ENCODE results near the gene PXMP2.

PXMP2 gene

DNA sequence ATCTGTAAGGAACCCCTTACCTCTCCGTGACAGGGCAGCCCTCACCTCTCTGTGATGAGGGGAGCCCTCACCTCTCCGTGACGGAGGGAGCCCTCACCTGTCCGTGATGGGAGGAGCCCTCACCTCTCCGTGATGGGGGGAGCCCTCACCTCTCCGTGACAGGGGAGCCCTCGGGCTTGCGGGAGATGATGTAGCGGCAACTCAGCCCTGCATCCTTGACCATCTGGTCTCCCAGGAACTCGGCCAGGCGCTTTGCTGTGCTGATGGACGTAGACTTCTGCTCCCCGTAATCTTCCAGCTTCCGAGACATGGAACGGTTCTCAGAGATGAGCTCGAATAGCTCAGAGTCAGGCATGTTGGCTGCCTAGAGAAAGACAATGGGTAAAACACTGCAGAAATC is 28.2 kb upstream of the PXMP2 start:
- CTCF ChIA-PET: interaction anchor here (7.4 kb wide), 1 partner anchor 21 kb away, joined by 36 read pairs; no protein-coding TSS in a partner anchor
- TF ChIP-seq, protein P1, sequence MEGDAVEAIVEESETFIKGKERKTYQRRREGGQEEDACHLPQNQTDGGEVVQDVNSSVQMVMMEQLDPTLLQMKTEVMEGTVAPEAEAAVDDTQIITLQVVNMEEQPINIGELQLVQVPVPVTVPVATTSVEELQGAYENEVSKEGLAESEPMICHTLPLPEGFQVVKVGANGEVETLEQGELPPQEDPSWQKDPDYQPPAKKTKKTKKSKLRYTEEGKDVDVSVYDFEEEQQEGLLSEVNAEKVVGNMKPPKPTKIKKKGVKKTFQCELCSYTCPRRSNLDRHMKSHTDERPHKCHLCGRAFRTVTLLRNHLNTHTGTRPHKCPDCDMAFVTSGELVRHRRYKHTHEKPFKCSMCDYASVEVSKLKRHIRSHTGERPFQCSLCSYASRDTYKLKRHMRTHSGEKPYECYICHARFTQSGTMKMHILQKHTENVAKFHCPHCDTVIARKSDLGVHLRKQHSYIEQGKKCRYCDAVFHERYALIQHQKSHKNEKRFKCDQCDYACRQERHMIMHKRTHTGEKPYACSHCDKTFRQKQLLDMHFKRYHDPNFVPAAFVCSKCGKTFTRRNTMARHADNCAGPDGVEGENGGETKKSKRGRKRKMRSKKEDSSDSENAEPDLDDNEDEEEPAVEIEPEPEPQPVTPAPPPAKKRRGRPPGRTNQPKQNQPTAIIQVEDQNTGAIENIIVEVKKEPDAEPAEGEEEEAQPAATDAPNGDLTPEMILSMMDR (IDR thresholded peaks at IDR 0.05; ENCODE audit: insufficient read depth, low read length, missing control alignments): no peak
- POLR2A ChIA-PET: no interaction called here
- no peak for DNase-seq (ENCODE audit: low read depth, low spot score)
- no peak overlapping the region for H3K4me3 ChIP-seq (ENCODE audit: low read depth, low read length)

DNA sequence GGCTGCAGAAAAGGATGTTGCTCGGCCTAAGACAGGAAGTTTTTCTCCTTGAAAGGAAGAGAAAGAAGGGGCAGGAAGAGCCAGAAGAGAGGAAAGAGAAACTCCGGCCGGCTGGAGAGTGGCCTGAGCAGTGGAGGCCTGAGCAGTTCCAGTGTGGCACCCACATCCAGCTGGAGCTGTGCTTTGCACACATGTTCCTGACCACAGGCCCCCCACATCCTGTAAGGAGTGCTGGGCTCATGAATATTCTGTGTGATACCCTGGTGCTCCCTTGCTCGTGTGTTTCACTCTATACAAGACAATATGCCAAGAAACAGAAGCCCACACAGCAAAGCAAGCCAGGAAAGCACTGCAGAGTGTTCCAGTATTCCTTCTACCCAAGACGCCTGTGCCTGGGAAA is 27.3 kb upstream of the PXMP2 start:
- CTCF ChIA-PET: interaction anchor here (7.4 kb wide), 1 partner anchor 22 kb away, joined by 36 read pairs; no protein-coding TSS in a partner anchor
- POLR2A ChIA-PET: no interaction called here
- DNase-seq (ENCODE audit: low read depth, low spot score): no peak
- TF ChIP-seq, protein P1 (IDR thresholded peaks at IDR 0.05; ENCODE audit: insufficient read depth, low read length, missing control alignments): no peak
- no peak overlapping the region for H3K4me3 ChIP-seq (ENCODE audit: low read depth, low read length)

DNA sequence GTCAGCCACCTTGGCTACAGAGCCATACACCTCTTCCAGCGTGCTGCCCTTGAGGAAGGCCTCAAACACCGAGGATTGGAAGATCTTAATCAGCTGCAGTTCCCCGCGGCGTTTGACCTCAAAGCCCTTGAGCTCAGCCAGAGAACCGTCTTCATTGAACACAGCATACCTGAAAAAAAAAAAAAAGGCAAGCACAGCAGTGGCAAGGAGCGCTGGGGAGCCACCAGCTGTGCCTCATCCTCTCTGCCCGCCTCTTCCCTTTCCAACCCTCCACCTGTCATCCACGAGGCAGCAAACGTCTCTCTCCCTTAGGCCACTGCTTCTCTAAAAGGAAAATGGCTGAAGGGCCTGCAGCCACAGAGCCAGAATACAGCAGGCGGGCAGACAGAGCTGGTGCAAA is 26.4 kb upstream of the PXMP2 start:
- H3K4me3 ChIP-seq (ENCODE audit: low read depth, low read length): no peak overlapping the region
- TF ChIP-seq, protein P1 (IDR thresholded peaks at IDR 0.05; ENCODE audit: insufficient read depth, low read length, missing control alignments): no peak
- POLR2A ChIA-PET: no interaction called here
- CTCF ChIA-PET: no interaction called here
- DNase-seq (ENCODE audit: low read depth, low spot score): no peak

DNA sequence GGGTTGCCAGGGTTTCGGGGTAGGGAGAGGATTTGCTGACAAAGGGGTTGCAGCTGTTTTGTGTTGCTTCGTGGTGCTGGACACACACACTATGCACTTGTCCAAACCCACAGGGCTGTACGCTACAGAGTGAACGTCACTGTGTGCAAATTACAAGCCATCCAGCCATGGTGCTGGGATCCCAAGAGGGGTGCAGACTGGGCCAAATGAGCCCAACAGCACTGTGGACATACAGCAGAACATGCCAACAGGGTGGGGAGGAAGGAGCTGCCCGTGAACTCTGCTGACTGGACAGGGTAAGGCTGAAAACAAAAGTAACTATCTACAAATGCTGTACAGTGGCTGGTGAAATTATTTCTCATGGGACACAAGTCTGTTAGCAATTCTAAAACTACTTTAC is 25.4 kb upstream of the PXMP2 start:
- POLR2A ChIA-PET: no interaction called here
- H3K4me3 ChIP-seq (ENCODE audit: low read depth, low read length): no peak overlapping the region
- CTCF ChIA-PET: interaction anchor here (2.1 kb wide), 1 partner anchor 23 kb away, joined by 6 read pairs; no protein-coding TSS in a partner anchor
- TF ChIP-seq, protein P1 (IDR thresholded peaks at IDR 0.05; ENCODE audit: insufficient read depth, low read length, missing control alignments): no peak
- DNase-seq (ENCODE audit: low read depth, low spot score): no peak

DNA sequence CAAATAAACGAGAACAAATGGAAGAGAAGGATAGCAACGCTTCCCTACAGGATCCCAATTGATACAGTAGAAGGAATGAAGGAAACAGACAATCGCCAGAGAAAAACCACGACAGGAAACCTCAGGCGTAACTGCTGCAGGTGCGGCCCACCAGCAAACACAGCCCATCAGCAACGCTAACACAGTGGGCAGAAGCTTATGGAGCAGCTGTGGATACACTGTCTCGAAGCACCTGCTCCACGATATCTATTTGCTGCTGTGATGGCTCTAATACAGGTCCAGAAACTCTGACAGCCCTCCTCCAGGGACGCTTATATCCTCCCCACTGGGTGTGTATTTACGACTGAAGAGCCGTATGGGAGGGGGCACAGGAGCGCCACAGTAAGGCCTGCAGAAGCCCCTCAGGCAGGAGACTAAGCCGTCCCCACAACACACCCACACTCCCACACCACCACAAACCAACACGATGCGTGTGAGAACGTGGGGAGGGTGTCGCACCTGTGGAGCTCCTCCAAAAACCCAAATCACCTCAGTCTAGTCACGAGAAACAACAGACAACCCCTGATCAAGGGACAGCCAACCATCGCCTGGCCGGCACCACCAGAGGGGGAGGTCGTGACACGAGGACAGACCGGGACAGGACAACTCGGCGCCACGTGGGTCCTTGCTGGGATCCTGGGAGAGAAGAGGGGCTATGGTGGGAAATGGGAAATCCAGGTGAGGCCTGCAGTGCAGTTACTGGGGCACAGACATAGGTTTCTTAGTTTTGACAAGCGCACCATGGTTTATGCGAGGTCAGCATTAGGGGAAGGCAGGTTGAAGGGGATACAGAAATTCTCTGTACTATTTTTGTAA is 24.3 kb upstream of the PXMP2 start:
- H3K4me3 ChIP-seq (ENCODE audit: low read depth, low read length): no peak overlapping the region
- CTCF ChIA-PET: interaction anchor here (0.9 to 2.1 kb wide), 2 partner anchors 22 to 25 kb away, joined by 3 to 6 read pairs; no protein-coding TSS in a partner anchor
- POLR2A ChIA-PET: no interaction called here

More for the DNA sequence above, 24.3 kb upstream of the PXMP2 start:
- TF ChIP-seq, protein P1 (IDR thresholded peaks at IDR 0.05; ENCODE audit: insufficient read depth, low read length, missing control alignments): no peak
- no peak for DNase-seq (ENCODE audit: low read depth, low spot score)
